Activated CD4-positive, CD25-positive, alpha-beta regulatory T cell treated with anti-CD3 and anti-CD28 coated beads, Interleukin-2, amount 50 U/mL, for 24 hours (primary cell): ENCODE data around the gene DCAF7.
A peak's percentile ranks its signal among the peaks of the same experiment; 100 is the strongest.

Experiments
- ATAC-seq, 2 donors: fragments of 150-1000 bp; cut with Tn5 transposase; one replicate each; pipeline ENCODE4 v1.10.0; 2021; ENCODE audit warnings: mild to moderate bottlenecking in 1 of 2, moderate library complexity in 1 of 2

Gene DCAF7

DNA sequence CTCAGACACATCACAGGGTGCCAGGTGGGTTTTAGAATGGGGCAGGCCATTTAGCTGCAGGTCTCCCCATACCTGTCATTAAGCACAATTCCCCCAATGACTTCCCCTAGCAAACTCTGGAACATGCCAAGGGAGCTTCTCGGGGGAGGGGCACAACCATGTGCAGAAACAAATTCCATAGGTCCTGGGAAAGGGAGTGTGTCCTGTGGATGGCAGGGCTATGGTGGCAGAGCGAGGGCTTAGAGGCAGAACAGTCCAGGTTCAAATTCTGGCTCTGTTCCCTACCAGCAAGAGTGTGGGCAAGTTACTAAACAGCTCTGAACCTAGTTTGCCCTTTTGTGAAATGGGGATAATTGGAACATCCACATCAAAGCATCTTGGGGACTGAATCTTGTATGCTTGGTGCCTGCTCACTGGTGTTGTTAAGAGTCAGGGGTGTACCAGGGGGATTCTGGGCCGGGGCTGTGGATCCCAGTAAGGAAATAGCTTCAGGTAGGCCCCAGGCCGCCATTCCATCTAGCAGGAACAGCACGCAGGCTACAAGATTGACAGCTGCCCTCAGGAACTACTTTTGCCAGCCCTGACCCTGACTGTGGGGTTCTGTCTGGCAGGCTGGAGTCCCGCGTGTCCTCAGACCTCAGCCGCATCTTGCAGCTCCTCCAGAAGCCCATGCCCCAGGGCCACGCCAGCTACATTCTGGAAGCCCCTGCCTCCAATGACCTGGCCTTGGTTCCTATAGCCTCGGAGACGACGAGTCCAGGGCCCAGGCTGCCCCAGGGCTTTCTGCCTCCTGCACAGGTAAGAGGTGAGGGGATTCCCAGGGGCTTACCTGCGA, 5.6 kb upstream of the DCAF7 start:
- no peak for ATAC-seq

DNA sequence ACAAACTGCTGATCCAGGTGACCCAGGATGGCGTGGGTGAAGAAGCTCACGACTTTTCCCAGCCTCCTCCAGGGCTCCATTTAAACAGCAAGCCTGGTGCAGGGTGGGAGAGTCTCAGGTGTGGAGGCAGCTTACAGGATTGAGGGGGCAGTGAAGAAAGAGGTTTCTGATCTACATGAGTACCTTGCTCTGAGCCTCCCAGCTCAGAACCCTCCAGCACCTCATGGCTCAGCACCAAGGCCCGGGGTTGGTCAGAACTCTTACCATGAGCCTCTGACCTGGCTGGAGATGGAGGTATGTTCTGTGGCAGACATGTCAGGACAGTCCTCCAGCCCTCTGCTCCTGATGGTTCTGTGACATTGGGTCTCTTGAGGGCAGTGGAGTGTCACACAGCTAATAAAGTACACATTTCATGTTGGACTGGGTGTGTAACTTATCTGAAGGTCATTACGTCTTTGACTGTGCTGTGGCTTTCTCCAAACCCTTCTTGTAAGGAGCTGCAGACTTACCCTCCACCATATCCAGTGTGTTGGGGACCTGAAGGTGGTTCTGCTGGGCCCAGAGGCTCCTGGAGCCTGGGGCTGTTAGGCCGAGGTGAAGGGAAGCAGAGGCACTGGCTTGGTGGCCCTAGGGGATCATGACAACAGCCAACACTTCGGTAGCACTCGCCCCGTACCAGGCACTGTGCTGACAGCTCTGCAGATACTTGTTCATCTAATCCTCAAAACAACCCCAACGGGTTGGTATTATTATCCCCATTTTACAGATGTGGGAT, 3.8 kb upstream of the DCAF7 start:
- no peak for ATAC-seq

DNA sequence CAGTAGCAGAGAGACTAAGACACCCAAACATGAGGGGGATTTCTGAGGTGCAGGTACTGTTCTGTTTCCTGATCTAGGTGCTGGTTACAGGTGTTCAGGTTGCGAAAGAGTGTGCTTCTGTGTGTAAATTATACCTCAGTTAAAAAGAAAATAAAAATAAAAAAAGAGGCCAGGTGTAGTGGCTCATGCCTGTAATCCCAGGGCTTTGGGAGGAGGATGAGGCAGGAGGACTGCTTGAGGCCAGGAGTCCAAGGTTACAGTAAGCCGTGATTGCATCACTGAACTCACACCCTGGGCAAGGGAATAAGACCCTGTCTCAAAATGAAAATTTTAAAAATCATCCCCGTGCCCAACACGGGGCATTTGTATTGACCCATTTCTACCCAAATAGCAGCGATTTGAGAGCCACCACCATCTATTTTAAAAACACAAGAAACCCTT, 3.2 kb upstream of the DCAF7 start:
- no peak for ATAC-seq

GRCh38 chr17:63549289-63549945, 860 bp upstream of the DCAF7 start:
- ATAC-seq: peak in 1 of 2 donors; percentile 10

DNA sequence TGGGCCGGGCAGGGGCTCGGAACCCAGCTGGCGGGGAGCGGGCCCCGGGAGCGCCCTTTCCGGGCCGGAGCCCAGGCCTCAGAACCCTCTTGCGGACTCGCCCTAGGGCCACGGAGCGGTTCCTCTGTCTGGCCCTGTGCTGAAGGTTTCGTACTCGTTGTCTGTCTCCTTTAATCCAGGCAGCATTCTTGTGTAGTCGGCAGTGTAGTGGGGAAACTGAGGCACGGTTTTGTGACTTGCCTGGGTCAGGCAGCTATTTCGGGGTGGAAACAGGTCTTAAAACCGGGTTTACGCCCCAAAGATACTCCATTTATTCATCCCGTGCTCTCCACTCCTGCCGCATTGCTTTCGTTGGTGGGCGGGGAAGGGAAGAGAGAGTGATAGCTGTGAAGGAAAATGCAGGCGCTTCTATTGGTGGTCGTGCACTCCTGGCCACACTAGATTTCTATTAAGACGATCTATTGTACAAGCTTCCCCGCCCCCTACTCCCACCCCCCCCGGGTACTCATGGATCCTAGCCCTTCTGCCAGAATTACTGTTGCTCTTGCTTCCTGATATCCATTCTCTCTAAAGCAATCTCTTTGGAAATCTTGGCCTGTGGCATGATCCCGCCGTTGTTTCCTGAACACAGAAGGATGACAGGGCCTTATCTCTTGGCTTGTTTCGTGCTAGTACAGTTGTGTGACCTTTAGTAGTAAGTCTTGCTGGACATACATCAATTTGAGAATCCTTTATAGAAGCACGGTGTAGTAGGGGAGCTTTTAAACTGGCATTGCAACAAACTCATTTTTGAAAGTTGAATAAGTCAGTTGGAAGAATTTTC, 751 bp downstream of the DCAF7 start:
- ATAC-seq: no peak

GRCh38 chr17:63552211-63552610, 1.9 kb downstream of the DCAF7 start:
- no peak for ATAC-seq

DNA sequence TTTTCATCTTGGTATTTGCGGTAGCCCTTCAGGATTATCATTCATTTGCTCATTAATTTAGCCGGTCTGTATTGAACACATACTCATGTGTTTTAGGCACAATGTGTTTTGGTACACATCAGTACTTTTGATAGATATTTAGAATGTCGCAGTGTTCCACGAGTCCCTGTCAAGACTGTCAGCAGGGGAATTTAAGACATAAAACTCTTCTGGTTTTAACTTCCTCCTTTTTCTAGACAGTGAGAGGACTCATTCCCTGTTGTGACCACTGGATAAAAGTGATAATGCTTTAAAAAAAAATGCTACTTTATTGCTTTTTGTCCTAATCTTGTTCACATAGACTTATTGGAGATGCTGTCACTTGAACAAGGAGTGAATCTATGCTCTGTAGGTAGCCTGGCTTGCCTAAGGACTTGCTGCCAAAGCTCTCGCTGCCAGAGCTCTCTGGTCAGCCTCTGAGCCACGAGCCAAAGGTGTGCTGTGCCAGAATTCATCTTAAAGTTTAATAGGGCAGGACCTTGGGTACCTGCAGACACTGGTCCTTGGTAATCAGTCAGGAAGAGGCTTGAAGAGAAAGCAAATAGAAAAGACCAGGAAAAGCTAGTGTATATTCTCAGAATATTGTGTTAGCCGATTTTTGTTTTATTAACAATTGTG, 5.4 kb downstream of the DCAF7 start:
- no peak for ATAC-seq

DNA sequence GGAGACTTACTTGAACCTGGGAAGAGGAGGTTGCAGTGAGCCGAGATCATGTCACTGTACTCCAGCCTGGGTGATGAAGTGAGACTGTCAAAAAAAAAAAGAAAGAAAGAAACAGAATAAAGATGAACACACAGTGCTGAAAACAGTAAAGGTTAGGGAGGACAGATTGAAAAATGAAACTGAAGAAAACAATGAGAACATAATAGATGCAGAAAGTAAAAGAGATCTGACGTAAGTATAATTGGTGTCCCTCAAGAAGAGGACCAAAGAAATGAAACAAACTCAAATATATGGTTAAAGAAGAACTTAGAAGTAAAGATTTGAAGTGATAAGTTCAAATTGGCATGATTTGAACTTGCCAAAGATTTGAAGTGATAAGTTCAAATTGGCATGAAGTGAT, 7.1 kb downstream of the DCAF7 start:
- ATAC-seq: no peak

DNA sequence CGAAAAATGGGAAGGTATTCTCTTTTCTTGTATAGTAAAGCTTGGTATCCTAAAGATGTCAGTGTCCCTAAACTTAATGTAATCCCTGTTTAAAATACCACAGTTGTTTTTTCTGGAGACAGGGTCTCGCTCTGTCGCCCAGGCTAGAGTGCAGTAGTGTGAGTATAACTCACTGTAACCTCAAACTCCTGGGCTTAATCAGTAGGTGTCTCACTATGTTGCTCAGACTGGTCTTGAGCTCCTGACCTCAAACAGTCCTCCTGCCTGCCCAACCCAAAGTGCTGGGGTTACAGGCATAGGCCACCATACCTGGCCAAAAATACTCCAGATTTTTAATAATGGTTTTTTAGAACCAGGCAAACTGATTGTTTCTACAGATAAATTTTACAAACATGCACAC, 8.2 kb downstream of the DCAF7 start:
- no peak for ATAC-seq

DNA sequence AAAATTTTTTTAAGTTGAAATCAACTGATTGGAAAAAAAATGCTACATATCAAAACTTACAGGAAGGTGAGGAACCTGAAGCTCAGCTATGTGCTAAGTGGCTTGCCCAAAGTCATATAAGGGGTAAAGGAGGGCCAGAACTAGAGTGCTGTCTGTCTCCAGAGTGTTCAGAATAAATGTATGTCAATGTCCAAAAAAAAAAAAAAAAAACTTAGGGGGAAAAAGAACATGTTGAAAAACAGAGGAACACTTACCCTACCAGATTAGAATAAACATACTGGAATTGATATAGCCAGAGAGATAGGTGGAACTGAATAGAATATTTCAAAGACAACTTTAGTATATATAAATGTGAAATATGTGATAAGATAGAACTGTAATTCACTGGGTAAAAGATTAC, 11.5 kb downstream of the DCAF7 start:
- no peak for ATAC-seq

GRCh38 chr17:63563339-63563738, 13.1 kb downstream of the DCAF7 start:
- no peak for ATAC-seq

- ATAC-seq: no peak
Measured at GRCh38 chr17:63564562-63564961, 14.3 kb downstream of the DCAF7 start.

DNA sequence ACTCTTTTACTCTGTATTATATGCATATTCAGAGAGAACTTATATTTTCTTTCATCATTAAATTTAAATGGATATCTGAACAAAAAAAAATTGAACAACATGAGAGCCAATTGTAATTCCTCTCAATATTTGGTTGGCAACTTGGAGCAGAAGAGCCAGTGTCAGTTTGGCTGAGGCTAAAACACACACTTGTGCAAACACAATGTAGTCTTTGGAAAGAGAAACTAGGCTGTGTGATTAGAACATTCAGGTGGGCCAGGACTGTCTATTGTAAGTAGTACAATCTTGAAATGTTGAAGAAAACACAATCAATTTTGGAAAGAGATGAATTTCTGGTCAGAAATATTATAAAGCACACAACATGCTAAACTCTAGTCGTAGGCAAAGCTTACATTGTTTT, 17.0 kb downstream of the DCAF7 start:
- no peak for ATAC-seq

- no peak for ATAC-seq
Measured at GRCh38 chr17:63568563-63568962, 18.3 kb downstream of the DCAF7 start.

GRCh38 chr17:63571632-63572310, 21.5 kb downstream of the DCAF7 start:
- ATAC-seq: peak; percentile 55 to 72

DNA sequence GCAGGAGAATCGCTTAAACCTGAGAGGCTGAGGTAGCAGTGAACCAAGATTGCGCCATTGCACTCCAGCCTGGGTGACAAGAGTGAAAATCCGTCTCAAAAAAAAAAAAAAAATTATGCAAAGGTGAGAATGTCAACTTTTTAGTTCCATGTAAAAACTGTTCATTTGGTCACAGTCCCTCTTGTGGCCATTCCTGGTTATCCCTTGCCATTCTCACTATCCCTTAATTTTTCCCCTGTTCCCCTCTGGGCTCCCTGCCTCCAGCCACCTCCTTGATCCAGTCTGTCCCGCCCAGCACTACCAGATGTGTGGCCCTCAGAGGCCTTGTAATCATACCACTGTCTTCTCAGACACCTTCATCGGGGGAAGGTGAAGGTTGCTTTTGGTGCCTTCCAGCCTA, 23.4 kb downstream of the DCAF7 start:
- ATAC-seq: no peak

GRCh38 chr17:63578027-63578768, 27.9 kb downstream of the DCAF7 start:
- no peak for ATAC-seq

- ATAC-seq: no peak
Measured at GRCh38 chr17:63578769-63579111, 28.5 kb downstream of the DCAF7 start.

DNA sequence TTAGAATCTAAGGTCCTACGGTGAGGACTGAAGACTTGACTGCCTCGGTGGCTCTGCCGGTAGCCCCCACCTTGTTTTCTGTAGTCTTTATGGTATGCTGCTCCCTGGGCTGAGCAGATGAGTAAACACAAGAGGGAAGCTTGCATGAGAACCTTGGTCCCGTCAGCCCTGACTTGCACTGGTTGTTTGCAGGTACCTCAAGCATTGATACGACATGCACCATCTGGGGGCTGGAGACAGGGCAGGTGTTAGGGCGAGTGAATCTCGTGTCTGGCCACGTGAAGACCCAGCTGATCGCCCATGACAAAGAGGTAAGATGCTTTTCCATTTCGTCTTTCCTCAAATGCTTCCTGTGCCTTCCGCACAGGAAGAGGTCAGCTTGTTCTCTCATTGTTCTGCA, 29.4 kb downstream of the DCAF7 start:
- ATAC-seq: no peak

- ATAC-seq: no peak
Measured at GRCh38 chr17:63587770-63588169, 37.5 kb downstream of the DCAF7 start.

GRCh38 chr17:63588797-63589196, 38.5 kb downstream of the DCAF7 start:
- no peak for ATAC-seq
